Panc1 (cell line): ENCODE measurements around the gene C1QTNF4.

Source experiments
- POLR2AphosphoS5 ChIP-seq: IDR thresholded peaks from 2 replicates; pipeline ENCODE4 v1.6.1; 2012; ENCODE audit warnings: mild to moderate bottlenecking, low read depth, low read length, moderate library complexity
- TF ChIP-seq, protein P1 (sequence below): fragments of 450-650 bp; IDR thresholded peaks from 2 replicates; pipeline ENCODE4 v1.5.1; 2017; ENCODE audit warnings: mild to moderate bottlenecking

DNA sequence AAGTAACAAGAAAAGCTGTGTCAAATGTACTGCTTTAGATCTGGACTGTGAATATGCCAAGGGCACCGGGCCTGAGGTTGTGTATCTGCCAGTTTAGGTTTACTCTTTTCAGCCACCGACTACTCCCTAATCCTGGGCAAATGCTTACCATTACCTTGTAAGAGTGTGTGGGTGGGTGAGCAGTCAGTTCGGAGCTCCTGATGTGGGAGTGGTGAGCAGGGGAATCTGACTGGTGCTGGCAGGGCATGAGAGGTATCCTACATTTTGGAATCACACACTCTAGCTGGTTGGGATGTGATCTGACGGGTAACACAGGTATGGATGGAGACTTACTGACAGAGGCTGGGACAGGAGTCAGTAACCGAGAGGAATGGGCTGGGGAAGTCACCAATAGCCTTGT lies 10.4 kb downstream of the C1QTNF4 start:
- TF ChIP-seq, protein P1, sequence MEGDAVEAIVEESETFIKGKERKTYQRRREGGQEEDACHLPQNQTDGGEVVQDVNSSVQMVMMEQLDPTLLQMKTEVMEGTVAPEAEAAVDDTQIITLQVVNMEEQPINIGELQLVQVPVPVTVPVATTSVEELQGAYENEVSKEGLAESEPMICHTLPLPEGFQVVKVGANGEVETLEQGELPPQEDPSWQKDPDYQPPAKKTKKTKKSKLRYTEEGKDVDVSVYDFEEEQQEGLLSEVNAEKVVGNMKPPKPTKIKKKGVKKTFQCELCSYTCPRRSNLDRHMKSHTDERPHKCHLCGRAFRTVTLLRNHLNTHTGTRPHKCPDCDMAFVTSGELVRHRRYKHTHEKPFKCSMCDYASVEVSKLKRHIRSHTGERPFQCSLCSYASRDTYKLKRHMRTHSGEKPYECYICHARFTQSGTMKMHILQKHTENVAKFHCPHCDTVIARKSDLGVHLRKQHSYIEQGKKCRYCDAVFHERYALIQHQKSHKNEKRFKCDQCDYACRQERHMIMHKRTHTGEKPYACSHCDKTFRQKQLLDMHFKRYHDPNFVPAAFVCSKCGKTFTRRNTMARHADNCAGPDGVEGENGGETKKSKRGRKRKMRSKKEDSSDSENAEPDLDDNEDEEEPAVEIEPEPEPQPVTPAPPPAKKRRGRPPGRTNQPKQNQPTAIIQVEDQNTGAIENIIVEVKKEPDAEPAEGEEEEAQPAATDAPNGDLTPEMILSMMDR: no peak
- no peak for TF ChIP-seq POLR2AphosphoS5
